Pancreas (tissue), 10 donors: ENCODE results near the gene NIN. TPM values are rescaled to one million over a fixed set of nuclear protein-coding genes. Genes with fewer than 3 reads are reported as not detected.
A peak's percentile ranks its signal among the peaks of the same experiment; 100 is the strongest.

Experiments
- ATAC-seq, 4 donors: fragments of 200-7000 bp; cut with Tn5 transposase; one replicate each; pipeline versions ENCODE4 v1.8.0 to v1.9.1; 2020; ENCODE audit warnings: mild to moderate bottlenecking in 4 of 4, moderate library complexity in 4 of 4
- DNase-seq, 6 donors: peaks; one replicate each; pipeline ENCODE4 v3.0.0-alpha.2; 2020
- FAIRE-seq: peaks from 2 replicates; lab custom pipeline; 2012; peaks lifted over from hg19 to GRCh38; lab: Jason Lieb, UNC
- H3K27ac ChIP-seq, 4 donors: fragments of 200-600 bp; sonication (generic); 1 replicate in 3 of 4; 2 replicates in 1 of 4; pipeline versions ENCODE4 v1.5.0 to v1.8.0; 2020
- H3K27me3 ChIP-seq, 4 donors: fragments of 200-600 bp; one replicate each; pipeline ENCODE4 v1.8.0; 2021
- H3K36me3 ChIP-seq, 3 donors: fragments of 200-600 bp; sonication (generic) in 1 of 3; one replicate each; pipeline versions ENCODE4 v1.5.0 to v1.8.0; 2020 to 2021
- H3K4me1 ChIP-seq, 3 donors: fragments of 200-600 bp; one replicate each; pipeline ENCODE4 v1.8.0; 2021
- H3K4me3 ChIP-seq, 4 donors: fragments of 200-600 bp; sonication (generic) in 2 of 4; one replicate each; pipeline versions ENCODE4 v1.5.0 to v1.8.0; 2020 to 2021
- H3K9me3 ChIP-seq, 4 donors: fragments of 200-600 bp; one replicate each; pipeline ENCODE4 v1.8.0; 2021
- WGBS, 2 donors: extraction: QIAGEN DNeasy Blood & Tissue Kit; methylation state at CpG; one replicate each; pipeline ENCODE4 v1.1.7; 2013; 5-methylcytosine and 5-hydroxymethylcytosine counted together
- intact Hi-C, 3 donors: fragments of 100-400 bp; cut with DNase I; formaldehyde crosslinking; loops; one replicate each; pipeline versions ENCODE4 v1.11.1 to v1.14.2; 2022
- polyA plus RNA-seq, 2 donors: library from polyadenylated mRNA; stranded (reverse); fragments of 200-250 nt; gene quantifications; one replicate each; pipeline ENCODE4 v1.2.3, GENCODE V29; 2013
- total RNA-seq, 6 donors: library from RNA; stranded (reverse); fragmentation: NEBNext Ultra II Directional in 4 of 6; extraction: Animal tissue kit (Norgen Biotek cat#: 25700) in 4 of 6; gene quantifications; one replicate each; pipeline versions ENCODE4 v1.2.1 to v1.2.4, GENCODE V29; 2021 to 2023
- TF ChIP-seq, protein P1 (sequence below), 4 donors: fragments of 200-600 bp; sonication (generic) in 3 of 4; IDR thresholded peaks; one replicate each; pipeline versions ENCODE4 v1.5.0 to v1.8.0; 2021; ENCODE audit warnings: antibody characterized with exemption in 4 of 4
- donor health status: healthy with polysubstance abuse.
- donor health status: DM: no; HTN: no; CAD: no; lungs with moderate emphysema.
- donor health status: DM: no; HTN: no; CAD: no.
- donor health status: control.
- donor health status: control.
- donor health status: Bipolar disorder and iron deficiency.
- donor health status: DM: yes; HTN: yes; CAD: no.
- donor health status: DM: no; HTN: no; CAD: no.
- donor health status: DM: no; HTN: no; CAD: no.
- donor health status: DM: yes; HTN: yes; CAD: no.

Gene NIN
- total and polyA plus RNA-seq, 8 donors, result 3.1 to 17.9 (median 8.5) TPM

DNA sequence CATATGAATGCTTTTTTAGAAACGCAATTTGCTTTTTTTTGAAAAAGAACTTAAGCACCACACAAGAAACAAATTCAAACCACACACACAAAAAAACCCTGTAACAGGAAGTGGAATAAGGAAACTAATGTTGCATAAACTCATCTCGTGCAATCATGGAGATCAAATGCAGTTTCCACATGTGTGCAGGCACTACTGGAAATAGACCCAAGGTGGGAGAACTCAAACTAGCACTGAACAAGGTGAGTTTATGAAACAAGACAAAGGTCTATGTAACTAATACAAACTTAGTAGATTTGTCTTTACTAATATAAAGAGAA, 17.5 kb downstream of the NIN start:
- no peak overlapping the region for H3K27ac ChIP-seq
- TF ChIP-seq, protein P1, sequence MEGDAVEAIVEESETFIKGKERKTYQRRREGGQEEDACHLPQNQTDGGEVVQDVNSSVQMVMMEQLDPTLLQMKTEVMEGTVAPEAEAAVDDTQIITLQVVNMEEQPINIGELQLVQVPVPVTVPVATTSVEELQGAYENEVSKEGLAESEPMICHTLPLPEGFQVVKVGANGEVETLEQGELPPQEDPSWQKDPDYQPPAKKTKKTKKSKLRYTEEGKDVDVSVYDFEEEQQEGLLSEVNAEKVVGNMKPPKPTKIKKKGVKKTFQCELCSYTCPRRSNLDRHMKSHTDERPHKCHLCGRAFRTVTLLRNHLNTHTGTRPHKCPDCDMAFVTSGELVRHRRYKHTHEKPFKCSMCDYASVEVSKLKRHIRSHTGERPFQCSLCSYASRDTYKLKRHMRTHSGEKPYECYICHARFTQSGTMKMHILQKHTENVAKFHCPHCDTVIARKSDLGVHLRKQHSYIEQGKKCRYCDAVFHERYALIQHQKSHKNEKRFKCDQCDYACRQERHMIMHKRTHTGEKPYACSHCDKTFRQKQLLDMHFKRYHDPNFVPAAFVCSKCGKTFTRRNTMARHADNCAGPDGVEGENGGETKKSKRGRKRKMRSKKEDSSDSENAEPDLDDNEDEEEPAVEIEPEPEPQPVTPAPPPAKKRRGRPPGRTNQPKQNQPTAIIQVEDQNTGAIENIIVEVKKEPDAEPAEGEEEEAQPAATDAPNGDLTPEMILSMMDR (IDR thresholded peaks at IDR 0.05), result no peak
- no peaks in the 10 kb centered on the region for H3K27me3 ChIP-seq
- DNase-seq (no peak), ATAC-seq (peak in 2 of 4 donors; percentile 47 to 50), FAIRE-seq (no peak)
- no peaks in the 10 kb centered on the region for H3K4me1 ChIP-seq
- WGBS, 2 donors, result 84 to 87% methylated on average over 2 of the region's 2 CpGs
- intact Hi-C loops, result no loop called here
- H3K9me3 ChIP-seq, result no peaks in the 10 kb centered on the region
- no peaks in the 10 kb centered on the region for H3K36me3 ChIP-seq
- H3K4me3 ChIP-seq, result no peak overlapping the region

DNA sequence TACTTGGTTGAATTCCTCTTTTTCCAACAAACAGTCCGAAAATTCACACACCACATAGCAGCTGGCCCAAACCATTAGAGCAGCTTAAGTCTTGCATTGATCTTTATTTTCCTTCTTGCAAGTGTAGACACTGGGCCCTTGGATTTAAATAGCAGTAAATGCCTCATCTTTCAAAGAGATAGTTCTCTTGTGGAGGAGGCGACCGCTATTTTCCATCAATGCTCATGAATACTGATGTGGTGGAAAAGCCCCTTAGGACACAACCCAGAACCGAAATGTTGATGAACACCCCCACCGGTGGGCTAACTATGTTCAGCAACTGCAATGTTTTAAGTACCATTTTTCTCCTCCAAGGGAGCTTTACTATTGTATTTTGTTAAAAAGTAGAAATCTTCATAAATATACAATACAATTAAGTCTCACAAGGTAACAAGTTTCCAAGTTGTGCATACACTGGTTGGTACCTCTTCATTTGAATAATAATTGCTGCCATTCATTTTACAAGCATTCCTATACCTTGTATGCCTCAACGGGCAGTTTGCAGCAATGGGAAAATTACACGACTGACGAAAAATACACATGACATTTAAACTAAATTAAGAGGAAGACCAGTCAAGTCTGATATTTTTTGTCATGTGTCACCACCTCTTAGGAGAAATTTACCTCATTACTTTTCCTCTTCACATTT, 18.0 kb downstream of the NIN start:
- H3K36me3 ChIP-seq, result no peaks in the 10 kb centered on the region
- WGBS, 2 donors, result 90 to 94% methylated on average over 8 of the region's 8 CpGs
- H3K4me1 ChIP-seq, result no peaks in the 10 kb centered on the region
- FAIRE-seq (no peak), DNase-seq (no peak), ATAC-seq (peak in 1 of 4 donors; percentile 18)
- no peak overlapping the region for H3K27ac ChIP-seq
- no peak overlapping the region for H3K4me3 ChIP-seq
- no peaks in the 10 kb centered on the region for H3K27me3 ChIP-seq
- H3K9me3 ChIP-seq, result no peaks in the 10 kb centered on the region
- intact Hi-C loops, result no loop called here
- TF ChIP-seq, protein P1 (IDR thresholded peaks at IDR 0.05), result no peak

DNA sequence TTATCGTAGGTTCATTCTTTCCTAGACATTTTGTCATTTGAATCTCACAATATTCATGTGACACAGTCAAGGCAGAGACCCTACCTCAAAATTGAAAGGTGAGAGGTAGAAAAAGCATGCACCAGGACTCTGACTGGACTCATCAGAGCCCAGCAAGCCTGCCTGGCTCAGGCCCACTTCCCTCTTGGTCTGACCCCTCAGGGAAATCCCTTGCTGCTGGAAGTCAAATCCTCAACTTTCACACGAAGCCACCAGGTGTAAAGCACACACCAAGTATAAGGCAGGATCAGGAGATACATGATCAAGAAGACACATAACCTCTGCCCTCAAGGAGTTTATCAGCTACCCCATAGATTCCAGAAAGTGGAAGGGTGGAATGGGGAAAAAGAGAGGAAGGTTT, 18.8 kb downstream of the NIN start:
- TF ChIP-seq, protein P1 (IDR thresholded peaks at IDR 0.05), result no peak
- intact Hi-C loops, result no loop called here
- Histone ChIP-seq H3K4me1 (no peaks in the 10 kb centered on the region), H3K27me3 (no peaks in the 10 kb centered on the region), H3K9me3 (no peaks in the 10 kb centered on the region), H3K27ac (no peak overlapping the region), H3K4me3 (no peak overlapping the region), H3K36me3 (no peaks in the 10 kb centered on the region)
- ATAC-seq (no peak), DNase-seq (no peak), FAIRE-seq (no peak)
- 91% methylated on average over 2 of the region's 2 CpGs for WGBS, 2 donors

DNA sequence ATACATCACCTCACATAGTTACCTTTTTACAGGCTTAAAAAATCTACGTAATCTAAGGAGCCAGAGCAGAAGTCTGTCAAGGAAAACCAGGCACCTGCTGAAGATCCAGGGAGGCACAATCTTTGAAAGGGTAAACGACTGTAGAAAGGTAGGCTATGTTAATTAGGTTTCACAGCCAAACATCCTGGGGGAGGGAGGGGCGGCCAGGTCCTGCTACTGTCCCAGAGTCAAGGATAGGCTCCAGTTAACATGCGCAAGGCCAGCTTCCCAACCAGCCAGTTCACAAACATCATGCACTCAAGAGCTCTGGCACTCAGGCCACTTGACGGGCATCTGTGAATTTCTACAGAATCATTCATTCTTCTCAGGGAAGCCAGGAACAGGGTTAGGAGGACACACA, 22.9 kb downstream of the NIN start:
- no peaks in the 10 kb centered on the region for H3K4me1 ChIP-seq
- ATAC-seq, result no peak
- DNase-seq, result no peak
- TF ChIP-seq, protein P1 (IDR thresholded peaks at IDR 0.05), result no peak
- no peak for FAIRE-seq
- no peaks in the 10 kb centered on the region for H3K36me3 ChIP-seq
- H3K4me3 ChIP-seq, result no peak overlapping the region
- H3K27me3 ChIP-seq, result no peaks in the 10 kb centered on the region
- H3K27ac ChIP-seq, result no peak overlapping the region
- no peaks in the 10 kb centered on the region for H3K9me3 ChIP-seq
- 82 to 83% methylated on average over 5 of the region's 5 CpGs for WGBS, 2 donors
- intact Hi-C loops, result no loop called here

DNA sequence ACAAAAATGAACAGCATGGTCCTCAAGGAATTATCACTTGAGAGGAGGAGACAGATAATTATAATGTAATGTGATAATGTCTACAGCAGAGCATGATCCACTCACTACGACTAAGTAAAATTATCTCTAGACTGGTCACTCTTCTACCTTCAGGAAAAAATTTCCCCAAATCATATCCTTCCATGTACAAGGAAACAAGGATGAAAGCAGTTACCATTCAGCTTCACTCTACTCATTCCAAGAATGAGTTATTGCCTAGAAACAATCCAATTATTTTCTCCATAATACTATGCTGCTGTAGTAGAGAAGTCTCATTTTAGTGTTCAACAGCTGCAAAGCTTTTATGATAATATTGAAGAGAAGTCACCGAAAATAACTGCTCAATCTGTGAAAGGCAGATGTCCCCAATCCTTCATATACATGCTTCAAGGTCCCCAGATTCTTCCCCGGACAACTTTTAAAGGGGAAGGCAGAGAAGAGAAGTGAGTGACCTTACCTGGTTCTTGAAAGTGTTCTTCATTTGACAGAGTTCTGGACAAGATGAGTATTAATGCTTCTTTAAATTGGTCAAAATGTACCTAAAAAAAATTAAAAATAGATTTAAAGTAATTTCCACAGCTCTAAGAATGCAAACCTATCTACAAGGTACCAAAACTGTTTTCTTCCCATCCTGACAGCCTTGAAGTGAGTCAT, 24.6 kb downstream of the NIN start:
- DNase-seq, result no peak
- H3K36me3 ChIP-seq, result no peaks in the 10 kb centered on the region
- H3K9me3 ChIP-seq, result no peaks in the 10 kb centered on the region
- H3K27me3 ChIP-seq, result no peaks in the 10 kb centered on the region
- no peaks in the 10 kb centered on the region for H3K4me1 ChIP-seq
- no peak overlapping the region for H3K4me3 ChIP-seq
- no peak for FAIRE-seq
- intact Hi-C loops, result no loop called here
- ATAC-seq, result no peak
- TF ChIP-seq, protein P1 (IDR thresholded peaks at IDR 0.05), result no peak
- WGBS, 2 donors, result 84 to 87% methylated on average over 3 of the region's 3 CpGs
- no peak overlapping the region for H3K27ac ChIP-seq
